Left ventricle myocardium superior (tissue), 1 donor: Measurements from ENCODE around the gene LOXL3. TPM values are rescaled to one million over a fixed set of nuclear protein-coding genes. Genes with fewer than 3 reads are reported as not detected.

Experiments
- ATAC-seq: fragments of 200-7000 bp; cut with Tn5 transposase; one replicate; pipeline ENCODE4 v1.9.1; 2020; ENCODE audit warnings: mild to moderate bottlenecking, moderate library complexity
- DNase-seq: peaks from one replicate; pipeline ENCODE4 v3.0.0-alpha.2; 2020
- intact Hi-C: fragments of 100-400 bp; cut with micrococcal nuclease; formaldehyde crosslinking; loops from one replicate; pipeline ENCODE4 v1.11.0; 2022
- total RNA-seq: library from RNA; stranded (reverse); fragmentation: NEBNext Ultra II Directional; extraction: Animal tissue kit (Norgen Biotek cat#: 25700); gene quantifications from one replicate; pipeline ENCODE4 v1.2.1, GENCODE V29; 2021
- donor health status: DM: no; HTN: yes; CAD: no; lungs with severe emphysema.

The LOXL3 gene
- total RNA-seq, 1 donor from 2014 or later = 2.6 TPM

DNA sequence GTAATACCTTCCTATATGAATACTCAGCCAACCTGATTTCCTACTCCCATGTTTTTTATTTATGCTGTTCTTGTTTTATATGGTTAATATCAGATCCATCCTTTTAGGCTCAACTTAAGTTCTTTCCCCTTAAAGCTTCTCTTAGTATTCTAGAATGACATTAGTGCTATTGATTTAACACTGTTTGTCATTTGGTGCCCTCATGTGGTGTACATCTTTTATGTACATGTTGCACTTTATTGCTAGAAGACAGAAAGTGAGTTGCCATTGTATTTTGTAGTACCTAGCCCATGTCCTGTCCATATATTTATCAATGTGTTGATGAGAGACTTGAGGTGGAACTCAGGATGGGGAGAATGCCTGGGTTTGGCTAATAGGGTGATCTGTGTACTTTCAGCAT, 21.5 kb downstream of the LOXL3 start:
- DNase-seq (no peak), ATAC-seq (no peak)
- intact Hi-C loops = no loop called here

DNA sequence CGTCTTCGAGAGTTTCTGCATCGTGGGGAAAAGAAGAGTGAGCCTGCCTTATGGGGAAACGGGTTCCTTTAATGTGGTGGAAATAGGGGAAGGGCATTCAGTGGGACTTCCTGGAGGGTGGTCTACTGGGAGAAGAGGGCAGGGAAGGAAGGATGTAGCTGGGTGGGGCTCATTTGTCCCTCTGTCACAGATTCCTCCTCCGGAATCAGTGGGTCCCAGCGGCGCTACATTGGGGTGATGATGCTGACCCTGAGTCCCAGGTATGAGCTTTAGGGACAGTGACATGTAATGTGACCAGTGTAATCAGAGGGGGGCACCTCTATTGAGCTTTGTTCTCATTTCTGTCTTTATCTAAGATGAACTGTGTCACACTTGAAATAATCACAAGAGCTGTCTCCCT, 22.1 kb downstream of the LOXL3 start:
- intact Hi-C loops = no loop called here
- no peak for ATAC-seq
- DNase-seq = no peak

DNA sequence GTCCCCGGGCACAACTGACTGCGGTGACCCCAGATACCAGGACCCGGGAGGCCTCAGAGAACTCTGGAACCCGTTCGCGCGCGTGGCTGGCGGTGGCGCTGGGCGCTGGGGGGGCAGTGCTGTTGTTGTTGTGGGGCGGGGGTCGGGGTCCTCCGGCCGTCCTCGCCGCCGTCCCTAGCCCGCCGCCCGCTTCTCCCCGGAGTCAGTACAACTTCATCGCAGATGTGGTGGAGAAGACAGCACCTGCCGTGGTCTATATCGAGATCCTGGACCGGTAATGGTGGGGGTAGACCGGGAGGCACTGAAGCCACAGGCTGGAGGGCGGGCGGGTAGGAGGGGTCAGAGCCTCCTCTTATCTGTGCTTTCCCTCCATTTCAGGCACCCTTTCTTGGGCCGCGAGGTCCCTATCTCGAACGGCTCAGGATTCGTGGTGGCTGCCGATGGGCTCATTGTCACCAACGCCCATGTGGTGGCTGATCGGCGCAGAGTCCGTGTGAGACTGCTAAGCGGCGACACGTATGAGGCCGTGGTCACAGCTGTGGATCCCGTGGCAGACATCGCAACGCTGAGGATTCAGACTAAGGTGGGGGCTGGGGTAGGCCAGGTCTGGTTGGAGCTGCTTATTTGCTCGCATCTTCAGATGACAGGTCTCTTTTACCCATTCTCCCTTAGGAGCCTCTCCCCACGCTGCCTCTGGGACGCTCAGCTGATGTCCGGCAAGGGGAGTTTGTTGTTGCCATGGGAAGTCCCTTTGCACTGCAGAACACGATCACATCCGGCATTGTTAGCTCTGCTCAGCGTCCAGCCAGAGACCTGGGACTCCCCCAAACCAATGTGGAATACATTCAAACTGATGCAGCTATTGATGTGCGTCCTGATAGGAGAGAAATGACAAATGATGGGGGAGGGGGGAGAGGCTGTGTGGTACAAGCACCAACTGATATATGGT, 23.2 kb downstream of the LOXL3 start:
- intact Hi-C loops = no loop called here
- DNase-seq (peak; percentile 63), ATAC-seq (peak; percentile 41)

DNA sequence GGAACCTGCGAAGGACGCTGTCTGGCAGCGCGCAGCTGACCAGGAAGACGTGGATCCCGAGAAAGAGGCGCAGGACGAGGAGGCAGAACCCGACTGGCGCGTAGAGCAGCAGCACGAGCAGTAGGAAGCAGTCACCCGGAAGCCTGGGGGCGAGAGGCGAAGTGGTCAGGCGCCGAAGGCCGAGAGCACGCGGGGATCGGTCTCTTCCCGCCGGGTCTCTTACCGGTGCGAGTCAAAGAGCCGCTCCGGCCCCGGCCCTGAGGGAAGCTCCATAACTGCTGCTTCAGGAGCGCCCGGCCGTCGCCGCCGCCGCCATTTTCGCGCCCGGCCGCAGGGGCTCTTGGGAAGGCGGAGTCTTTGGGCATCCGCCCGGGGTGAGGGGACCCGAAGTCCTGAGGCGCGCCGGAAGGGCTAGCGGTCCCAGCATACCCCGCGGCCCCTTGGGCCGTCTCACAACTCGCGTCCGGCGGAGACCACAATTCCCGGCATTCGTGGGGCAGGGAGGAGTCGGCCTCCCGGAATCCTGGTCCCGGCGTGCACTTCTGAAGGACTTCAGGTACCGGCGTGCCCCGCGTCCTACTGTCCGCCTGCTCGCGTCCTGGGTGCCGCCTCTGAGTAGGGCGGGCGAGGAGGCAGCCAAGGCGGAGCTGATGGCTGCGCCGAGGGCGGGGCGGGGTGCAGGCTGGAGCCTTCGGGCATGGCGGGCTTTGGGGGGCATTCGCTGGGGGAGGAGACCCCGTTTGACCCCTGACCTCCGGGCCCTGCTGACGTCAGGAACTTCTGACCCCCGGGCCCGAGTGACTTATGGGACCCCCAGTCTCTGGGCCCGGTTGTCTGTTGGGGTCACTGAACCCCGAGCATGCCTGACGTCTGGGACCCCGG, 24.1 kb downstream of the LOXL3 start, which contains the start of the genes AUP1 and HTRA2:
Gene AUP1, minus strand, starts transcription at position 350 of the 882 bp plus-strand sequence. Its CDS starts 77 bp downstream, at position 273.
Gene HTRA2, plus strand, starts transcription at position 577 of the 882 bp plus-strand sequence. Its CDS starts 74 bp downstream, at position 651.
- ATAC-seq (peak; percentile 95), DNase-seq (peak; percentile 99)
- intact Hi-C loops = no loop called here

DNA sequence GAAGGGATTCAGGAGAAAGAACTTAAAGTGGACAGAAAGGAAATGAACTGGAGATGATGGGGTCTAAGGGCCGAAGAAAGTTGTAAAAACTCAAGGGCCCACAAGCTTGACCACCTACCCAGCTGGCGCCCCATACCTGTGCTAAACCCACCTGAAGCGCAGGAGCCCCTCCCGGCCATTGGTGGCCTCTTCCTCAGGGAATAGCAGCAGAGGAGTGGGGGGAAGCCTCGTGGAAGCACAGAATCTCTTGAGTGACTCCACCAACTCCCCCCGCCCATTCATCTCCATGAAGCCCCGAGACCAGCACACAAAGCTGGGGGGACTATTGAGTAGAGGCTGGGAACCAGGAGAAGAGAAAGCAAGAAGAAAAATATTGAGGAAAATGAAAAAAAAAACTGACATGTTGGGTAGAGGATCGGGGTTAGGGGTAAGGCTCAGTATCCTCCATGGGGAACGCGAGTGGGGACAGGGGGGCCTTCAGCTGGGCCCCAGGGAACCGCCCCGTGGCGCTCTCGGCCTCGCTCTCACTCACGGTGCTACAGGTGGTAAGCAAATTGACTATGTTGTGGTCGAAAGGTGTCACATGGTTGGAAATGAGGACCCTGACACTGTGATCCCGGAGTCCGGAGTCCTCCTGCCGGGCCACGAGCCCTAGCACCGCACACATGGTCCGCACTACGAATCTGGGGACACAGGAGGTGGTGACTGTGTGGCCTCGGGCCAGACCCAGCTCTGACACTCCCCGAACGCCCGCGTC, 25.0 kb downstream of the LOXL3 start:
- intact Hi-C loops = no loop called here
- peak; percentile 4 for ATAC-seq
- DNase-seq = no peak

DNA sequence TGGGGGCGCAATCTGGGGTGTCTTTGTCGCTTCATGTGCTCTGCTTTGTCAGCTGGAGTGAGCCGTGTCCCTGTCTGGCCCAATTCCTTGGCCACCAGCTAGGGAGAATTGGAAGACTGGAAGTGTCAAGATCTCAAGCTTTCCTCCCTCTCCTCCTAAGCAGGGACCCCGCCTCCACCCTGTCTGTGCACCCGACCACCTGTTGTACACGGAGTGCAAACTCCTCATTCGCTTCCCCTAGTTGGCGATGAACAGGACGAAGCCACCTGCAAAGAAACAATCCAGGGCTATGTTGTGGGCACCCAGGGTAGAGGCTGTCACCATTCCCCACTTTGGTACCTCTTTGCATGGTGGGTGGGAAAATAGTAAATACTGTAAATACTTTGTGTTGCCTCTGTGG, 26.0 kb downstream of the LOXL3 start:
- ATAC-seq (no peak), DNase-seq (no peak)
- intact Hi-C loops = no loop called here

DNA sequence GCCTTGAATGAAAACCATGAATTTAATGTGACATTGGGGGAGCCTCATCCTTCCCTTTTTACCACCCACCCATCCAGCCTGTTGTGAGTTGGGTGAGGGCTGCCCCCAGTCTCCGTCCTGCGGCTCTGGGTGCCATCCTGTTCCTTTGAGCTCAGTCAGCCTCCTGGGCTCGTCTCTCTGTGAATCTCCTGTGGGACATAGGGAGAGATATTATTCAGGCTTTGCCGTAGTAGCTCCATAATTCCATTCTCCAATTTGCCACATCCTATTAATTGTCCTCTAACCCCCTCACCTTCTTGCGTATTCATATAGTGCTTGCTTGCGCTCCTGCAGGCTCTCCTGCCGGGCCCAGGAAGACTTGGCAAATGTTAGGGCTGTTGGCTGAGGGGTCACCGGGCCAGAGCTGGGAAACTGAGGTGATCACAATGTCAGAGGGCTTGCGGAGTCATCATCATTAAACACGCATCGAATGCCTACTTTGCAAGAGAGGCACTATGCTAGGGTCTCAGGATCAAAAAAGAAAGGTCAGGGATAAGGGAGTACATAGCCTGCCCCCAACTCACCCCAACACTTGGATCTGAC, 27.0 kb downstream of the LOXL3 start:
- intact Hi-C loops = no loop called here
- DNase-seq = no peak
- ATAC-seq = no peak

DNA sequence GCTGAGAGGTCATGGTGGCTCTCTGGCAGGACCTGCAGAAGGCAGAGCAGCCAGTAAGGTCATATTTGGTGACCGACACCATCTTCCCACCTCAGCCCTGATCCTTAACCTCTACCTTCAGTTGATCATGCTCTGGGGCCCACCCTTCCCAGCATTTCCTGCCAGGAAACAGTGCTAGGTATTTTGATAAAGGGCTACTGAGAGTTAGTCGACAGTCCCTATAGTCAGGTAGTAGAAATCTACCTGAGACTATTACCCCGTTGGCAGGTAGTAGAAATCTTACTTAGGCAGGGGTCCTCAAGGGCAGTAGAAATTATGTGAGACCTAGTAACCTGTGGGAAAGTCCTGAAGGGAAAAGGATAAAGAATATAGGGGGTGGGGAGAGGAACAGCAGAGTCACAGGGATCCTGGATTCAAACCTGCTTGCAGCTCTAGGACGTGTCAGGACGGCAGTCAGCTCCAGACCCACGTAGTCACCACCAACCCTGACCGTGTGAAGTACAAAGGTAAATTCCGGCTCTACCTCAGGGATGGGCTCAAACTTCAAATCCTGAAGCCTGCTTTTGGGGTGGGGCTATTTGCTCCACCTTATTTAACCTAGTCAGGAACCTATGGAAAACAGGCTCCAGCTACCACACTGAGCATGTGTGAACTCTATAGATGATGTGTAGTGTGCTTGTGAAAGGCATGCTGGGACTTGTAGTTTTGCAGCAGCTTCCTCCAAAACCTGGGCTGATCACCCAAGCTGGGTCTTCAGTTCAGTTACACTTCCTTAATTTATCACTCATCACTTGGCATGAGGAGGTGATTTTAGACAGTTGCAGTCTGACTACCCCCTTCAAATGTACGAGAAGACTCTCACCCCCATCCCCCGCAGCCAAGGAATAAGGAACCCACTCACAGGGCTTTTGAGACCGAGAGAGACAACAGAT, 27.8 kb downstream of the LOXL3 start, which contains the start of gene DQX1:
Gene DQX1, minus strand, starts transcription at position 515 of the 932 bp plus-strand sequence. Its CDS starts 502 bp downstream, at position 13.
- intact Hi-C loops = no loop called here

DNA sequence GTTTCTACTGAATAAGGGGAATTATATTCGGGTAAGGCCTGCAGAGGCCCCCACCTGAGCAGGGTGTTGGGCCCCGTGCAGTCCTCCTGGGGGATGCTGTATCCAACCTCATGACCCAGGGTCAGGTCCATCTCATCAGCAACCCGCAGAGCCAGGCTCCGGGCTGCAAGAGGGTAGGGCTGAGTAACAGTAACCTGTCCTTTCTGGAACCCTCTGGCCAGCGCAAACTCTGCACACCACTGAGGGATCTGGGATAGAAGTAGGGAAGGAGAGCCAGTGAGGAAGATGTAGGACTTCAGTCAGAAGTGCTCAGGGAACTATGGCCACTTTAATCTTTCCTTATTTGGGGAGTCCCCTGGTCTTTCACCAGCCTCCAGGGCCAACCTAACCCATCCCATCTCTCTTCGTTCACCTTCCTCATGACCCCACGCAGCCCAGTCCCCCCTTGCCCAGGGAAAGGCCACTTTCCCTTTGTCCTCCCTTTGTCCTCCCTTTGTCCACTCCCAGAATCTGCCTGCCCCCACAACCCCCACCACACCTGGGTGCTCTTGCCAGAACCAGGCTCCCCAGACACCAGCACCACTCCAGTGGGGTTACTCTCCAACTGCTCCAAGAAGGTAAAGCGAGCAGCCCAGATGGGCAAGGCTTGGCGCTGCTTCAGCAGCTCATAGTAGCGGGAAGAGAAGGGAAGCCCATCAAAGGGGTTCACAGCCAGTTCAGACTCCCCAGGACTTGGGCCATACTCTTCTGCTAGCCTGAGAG, 28.6 kb downstream of the LOXL3 start:
- ATAC-seq (no peak), DNase-seq (no peak)
- intact Hi-C loops = no loop called here

More for the DNA sequence above, 27.8 kb downstream of the LOXL3 start, which contains the start of gene DQX1:
- DNase-seq (no peak), ATAC-seq (no peak)

DNA sequence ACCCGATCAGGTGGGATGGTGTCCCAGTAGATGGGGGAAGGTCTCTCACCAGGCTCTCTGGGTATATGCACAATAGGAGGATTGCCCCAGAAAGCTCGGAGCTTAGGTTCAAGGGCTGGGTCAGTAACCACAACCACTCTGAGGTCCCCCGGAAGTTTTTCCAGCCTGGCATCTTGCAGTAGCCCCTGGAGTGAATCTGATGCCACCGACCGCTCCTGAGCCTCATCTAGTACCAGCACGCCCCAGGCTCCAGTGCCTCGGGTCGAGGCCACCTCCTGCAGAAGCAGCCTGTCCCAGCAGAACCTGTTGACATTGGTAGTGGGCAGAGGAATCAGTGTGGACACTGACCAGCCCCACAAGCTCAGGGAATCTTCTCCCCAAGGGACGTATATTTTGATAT, 29.7 kb downstream of the LOXL3 start:
- intact Hi-C loops = no loop called here
- no peak for DNase-seq
- ATAC-seq = no peak

DNA sequence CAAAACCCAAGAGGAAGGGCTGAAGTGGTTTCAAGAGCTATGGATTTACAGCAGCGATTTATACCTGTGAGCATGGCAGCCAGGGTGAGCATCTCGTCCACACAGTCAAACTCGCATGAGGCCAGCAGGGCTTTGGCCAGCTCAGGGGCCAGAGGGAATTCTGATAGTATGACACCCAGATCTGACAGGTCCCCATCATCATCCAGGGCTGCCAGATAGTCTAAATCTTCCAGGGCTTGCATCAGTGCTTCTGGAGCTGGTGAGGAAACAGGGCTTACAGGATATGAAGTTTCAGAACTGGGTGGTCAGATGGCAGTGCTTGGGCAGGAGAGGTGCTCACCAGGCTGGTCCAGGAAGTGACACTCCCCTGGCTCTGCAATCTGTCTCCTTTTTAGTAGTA, 31.2 kb downstream of the LOXL3 start:
- DNase-seq = no peak
- intact Hi-C loops = no loop called here
- no peak for ATAC-seq

DNA sequence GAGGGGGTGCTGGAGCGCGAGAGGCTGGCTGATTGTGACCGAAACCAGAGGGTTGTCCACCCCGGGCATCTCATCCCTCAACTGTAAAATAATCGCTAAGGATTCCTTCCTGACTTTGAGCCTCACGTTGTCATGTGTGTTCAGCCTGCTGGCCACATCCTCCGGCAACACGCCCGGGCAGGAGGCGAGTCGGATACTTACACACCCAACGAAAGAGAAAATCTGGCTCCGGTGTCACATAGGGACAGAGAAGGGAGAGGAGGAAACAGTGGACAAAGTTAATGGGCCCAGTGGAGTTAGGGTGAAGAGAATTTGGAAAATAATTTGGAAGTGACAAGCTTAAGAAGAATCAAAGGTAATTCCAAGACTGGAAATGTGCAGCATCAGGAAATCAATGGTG, 37.1 kb downstream of the LOXL3 start:
- DNase-seq = no peak
- ATAC-seq = no peak
- intact Hi-C loops = no loop called here

DNA sequence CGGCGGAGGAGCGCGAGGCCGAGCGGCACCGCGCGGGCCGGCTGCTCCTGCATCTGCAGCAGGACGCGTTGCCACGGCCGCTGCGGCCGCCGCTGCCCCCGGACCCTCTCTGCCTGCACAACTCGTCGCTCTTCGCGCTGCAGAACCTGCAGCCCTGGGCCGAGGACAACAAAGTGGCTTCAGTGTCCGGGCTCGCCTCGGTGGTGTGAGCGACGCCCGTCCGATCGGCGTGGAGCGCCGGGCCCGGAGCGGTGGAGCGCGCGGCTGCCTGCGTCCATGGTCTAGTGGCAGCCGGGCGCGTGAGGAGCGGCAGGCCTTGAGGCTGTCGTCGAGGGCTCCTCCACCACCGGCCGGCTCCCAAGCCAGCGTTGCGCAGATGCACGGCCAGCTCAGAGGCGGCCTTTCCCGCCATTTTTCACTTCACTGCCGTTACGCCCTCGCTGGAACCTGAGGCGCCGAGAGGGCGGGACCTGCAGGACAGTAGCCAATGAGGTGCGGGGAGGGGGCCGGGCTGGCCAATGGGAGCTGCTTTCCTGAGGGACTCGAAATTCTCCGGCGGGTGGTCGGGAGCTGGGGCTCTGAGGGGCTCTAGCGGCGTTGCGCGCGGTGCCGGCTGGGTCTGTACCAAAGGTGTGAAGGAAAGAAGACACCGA, 37.6 kb downstream of the LOXL3 start:
- intact Hi-C loops = no loop called here
- DNase-seq (peak; percentile 82), ATAC-seq (peak; percentile 85)

DNA sequence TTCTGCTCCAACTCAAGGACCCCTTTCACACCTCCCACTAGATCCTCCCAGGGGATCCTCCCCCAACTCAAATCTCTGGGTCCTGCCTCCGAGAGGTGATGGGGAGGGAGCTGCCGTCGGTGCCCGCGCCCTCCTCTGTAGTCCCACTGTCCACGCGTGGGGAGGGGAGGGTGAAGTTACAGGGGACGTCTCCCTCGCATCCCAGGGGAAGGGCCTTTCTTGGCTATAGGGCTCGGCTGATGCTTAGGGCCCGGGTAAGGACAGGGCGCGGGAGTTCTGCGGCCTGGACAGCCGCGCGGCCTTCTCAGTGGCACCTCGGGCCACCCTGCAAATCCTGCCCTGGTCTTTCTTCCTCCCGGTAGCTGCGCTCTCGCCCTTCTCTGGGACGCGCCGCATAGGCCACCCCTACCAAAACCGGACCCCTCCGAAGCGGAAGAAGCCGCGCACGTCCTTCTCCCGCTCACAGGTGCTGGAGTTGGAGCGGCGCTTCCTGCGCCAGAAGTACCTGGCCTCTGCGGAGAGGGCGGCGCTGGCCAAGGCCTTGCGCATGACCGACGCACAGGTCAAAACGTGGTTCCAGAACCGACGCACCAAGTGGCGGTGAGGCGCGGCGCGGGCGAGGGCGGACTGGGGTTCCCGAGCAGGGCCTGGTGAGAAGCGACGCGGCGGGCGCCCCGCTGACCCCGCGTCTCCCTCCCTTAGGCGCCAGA, 38.3 kb downstream of the LOXL3 start:
- DNase-seq = no peak
- intact Hi-C loops = no loop called here
- no peak for ATAC-seq

DNA sequence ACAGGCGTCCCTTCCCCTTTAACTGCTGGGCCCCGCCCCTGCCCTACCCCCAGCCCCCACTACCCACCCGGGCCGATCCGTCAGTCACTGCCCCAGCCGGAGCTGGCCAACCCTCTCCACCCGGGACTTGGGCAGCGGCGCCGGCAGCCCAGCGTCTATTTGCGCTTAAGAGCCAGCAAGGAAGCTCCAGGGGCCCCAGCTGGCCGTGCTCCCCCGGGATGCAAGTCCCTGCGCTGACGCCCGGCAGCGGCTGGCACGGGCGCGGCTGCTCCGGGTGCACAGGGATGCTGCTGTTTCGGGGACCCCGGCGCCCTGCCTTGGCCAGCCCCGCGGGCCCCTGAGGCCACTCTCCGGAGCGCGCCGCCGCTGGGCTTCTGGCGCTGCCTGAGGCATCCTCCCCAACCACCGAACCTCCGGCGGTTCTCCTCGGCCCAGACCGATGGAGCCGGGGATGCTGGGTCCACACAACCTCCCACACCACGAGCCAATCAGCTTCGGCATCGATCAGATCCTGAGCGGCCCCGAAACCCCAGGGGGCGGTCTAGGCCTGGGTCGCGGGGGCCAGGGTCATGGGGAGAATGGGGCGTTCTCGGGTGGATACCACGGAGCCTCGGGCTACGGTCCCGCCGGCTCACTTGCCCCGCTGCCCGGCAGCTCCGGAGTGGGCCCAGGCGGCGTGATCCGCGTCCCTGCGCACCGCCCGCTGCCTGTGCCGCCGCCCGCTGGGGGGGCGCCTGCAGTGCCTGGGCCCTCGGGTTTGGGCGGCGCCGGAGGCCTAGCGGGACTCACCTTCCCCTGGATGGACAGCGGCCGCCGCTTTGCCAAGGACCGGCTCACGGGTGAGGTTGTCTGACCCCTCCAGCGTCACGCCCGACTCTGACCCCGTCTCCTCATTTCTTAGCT, 39.1 kb downstream of the LOXL3 start, which contains the start of gene TLX2:
Gene TLX2, plus strand, starts transcription at position 83 of the 903 bp plus-strand sequence. Its CDS starts 357 bp downstream, at position 440.
- intact Hi-C loops = no loop called here
- DNase-seq (no peak), ATAC-seq (no peak)
